CD4-positive, alpha-beta T cell (primary cell): ENCODE measurements around the gene COQ5. TPM values are rescaled to one million over a fixed set of nuclear protein-coding genes. Genes with fewer than 3 reads are reported as not detected.

Source experiments
- ATAC-seq: fragments of 200-7000 bp; cut with Tn5 transposase; one replicate; pipeline ENCODE4 v1.10.0; 2022; ENCODE audit warnings: mild to moderate bottlenecking; ENCODE audit not compliant: poor library complexity
- CTCF ChIA-PET: fragments of 350-600 bp; sonication (Branson Sonifier 250); formaldehyde crosslinking; loops from one replicate; lab custom pipeline; 2021; ENCODE audit warnings: antibody characterized with exemption, inconsistent platforms; lab: Charles Lee
- POLR2A ChIA-PET: fragments of 350-600 bp; sonication (Branson Sonifier 250); formaldehyde crosslinking; loops from one replicate; lab custom pipeline; 2021; ENCODE audit warnings: antibody characterized with exemption, inconsistent platforms; lab: Charles Lee
- DNase-seq, 14 experiments: peaks; one replicate each; pipeline ENCODE4 v3.0.0-alpha.2; 2013 to 2020; ENCODE audit warnings: mixed read lengths in 2 of 14
- H3K27ac ChIP-seq, 2 donors: one replicate each; pipeline versions ENCODE4 v1.5.1 to v1.7.0; 2013; ENCODE audit warnings: low read length in 2 of 2, low read depth in 1 of 2, mild to moderate bottlenecking in 1 of 2
- H3K27me3 ChIP-seq, 2 experiments: 1 replicate in 1 of 2; 2 replicates in 1 of 2; pipeline versions ENCODE4 v1.6.1 to v1.7.0; 2013; ENCODE audit warnings: low read length in 2 of 2, control low read depth in 1 of 2, mild to moderate bottlenecking in 1 of 2, moderate library complexity in 1 of 2; ENCODE audit not compliant: insufficient read depth in 2 of 2, control insufficient read depth in 1 of 2
- H3K36me3 ChIP-seq: one replicate; pipeline ENCODE4 v1.6.1; 2013; ENCODE audit warnings: low read length, control low read depth; ENCODE audit not compliant: insufficient read depth
- H3K4me1 ChIP-seq: one replicate; pipeline ENCODE4 v1.6.1; 2013; ENCODE audit warnings: low read length, control low read depth; ENCODE audit not compliant: insufficient read depth
- H3K4me3 ChIP-seq: one replicate; pipeline ENCODE4 v1.5.1; 2013; ENCODE audit warnings: mild to moderate bottlenecking, low read length, moderate library complexity
- H3K9me3 ChIP-seq, 2 experiments: 1 replicate in 1 of 2; 2 replicates in 1 of 2; pipeline versions ENCODE4 v1.6.1 to v1.7.0; 2013; ENCODE audit warnings: low read length in 2 of 2, mild to moderate bottlenecking in 2 of 2, control low read depth in 1 of 2, moderate library complexity in 1 of 2; ENCODE audit not compliant: control insufficient read depth in 1 of 2, insufficient read depth in 1 of 2
- H3K27ac Mint-ChIP-seq: one replicate; pipeline ENCODE4 v1.8.0; 2020; ENCODE audit warnings: mixed read lengths
- H3K27me3 Mint-ChIP-seq: one replicate; pipeline ENCODE4 v1.8.0; 2021; ENCODE audit warnings: mixed read lengths
- H3K36me3 Mint-ChIP-seq: one replicate; pipeline ENCODE4 v1.8.0; 2021; ENCODE audit warnings: low read depth, mixed read lengths
- H3K4me1 Mint-ChIP-seq: one replicate; pipeline ENCODE4 v1.8.0; 2021; ENCODE audit warnings: low read depth, mixed read lengths
- H3K4me3 Mint-ChIP-seq: one replicate; pipeline ENCODE4 v1.8.0; 2020; ENCODE audit warnings: mild to moderate bottlenecking, mixed read lengths
- H3K9me3 Mint-ChIP-seq: one replicate; pipeline ENCODE4 v1.8.0; 2020; ENCODE audit warnings: mixed read lengths
- CTCF ChIP-seq: fragments of 200-600 bp; IDR thresholded peaks from one replicate; pipeline ENCODE4 v1.8.0; 2022; ENCODE audit warnings: antibody characterized with exemption, mild to moderate bottlenecking
- intact Hi-C, 2 experiments: fragments of 100-400 bp; cut with DNase I in 1 of 2; cut with micrococcal nuclease in 1 of 2; formaldehyde crosslinking; loops; one replicate each; pipeline versions ENCODE4 v1.15.1 to v1.9.0; 2023 to 2025; cut with DNase I, micrococcal nuclease
- total RNA-seq, 174 experiments: library from RNA in 2 of 174; stranded (reverse) in 2 of 174; gene quantifications; one replicate each; pipeline ENCODE4 v1.2.3 and lab custom pipeline; 2021 to 2026

Gene COQ5
- total RNA-seq, 2 experiments from 2014 or later: 6.9 to 7.1 TPM

DNA sequence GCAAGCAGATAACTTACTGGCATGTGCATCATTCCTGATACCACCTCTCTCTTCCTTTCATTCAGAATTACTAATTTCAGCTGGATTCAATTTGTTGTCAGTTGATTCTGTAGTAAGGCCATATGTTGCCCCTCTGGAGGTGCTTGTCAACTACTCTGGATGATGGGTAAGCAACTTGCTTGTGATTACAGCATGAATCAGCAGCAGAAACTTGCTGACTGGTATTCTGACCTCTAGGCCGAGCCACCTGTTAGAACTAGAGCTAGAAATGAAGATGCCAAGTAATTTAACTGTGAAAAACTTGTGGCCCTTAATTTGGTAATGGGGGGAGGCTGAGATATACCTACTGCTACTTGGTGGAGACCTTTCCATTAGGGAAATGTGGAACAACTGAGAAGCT lies 10.3 kb upstream of the COQ5 start:
- Mint-ChIP-seq H3K4me1 (peaks cover 75% of the 10 kb centered on the region), H3K36me3 (peaks cover 79% of the 10 kb centered on the region)
- no peak overlapping the region for H3K27ac ChIP-seq

DNA sequence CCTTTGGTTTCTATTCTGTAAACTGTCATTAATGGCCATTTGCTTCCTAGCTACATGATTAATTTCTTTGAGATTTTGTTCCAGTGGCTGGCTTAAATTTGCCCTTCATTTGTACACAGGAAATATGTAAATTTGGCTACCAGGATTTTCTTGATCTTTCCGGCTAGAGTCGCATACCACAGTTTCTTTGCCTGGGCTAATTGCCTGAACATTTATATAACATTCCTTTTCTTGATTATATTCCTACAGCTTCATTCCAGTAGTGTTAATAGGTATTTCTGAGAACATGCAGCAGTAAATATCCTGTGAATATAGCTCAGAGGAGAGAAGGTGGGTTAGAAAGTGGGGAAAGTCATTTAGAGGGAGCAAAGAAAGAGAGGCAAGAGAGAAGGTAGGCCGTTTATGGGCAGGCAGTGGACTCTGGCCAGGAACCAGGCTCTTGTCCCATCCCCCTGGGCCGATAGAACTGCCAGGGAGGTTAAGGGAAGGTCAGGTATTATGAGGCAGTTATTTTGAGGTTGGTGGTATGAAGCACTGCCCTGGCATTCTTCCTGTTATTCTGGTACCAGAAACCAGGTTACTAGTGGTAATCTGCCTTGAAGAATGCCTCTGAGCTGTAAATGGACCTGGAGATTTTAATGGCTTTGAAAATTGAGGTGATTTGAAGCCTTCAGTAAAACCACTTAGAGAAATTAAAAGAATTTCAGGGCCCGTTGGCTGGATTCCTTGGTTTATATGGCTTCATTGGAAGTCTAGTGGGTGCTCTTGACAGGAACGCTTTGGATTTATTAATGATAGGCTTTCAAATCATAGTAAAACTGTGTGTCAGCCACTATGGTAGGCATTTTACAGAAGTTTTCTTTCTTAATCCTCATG lies 9.6 kb upstream of the COQ5 start:
- Mint-ChIP-seq H3K9me3 (no peaks in the 10 kb centered on the region), H3K4me3 (peak overlapping the region; percentile 91), H3K27me3 (no peaks in the 10 kb centered on the region), H3K27ac (peak overlapping the region; percentile 91), H3K36me3 (peaks cover 81% of the 10 kb centered on the region), H3K4me1 (peaks cover 74% of the 10 kb centered on the region)
- DNase-seq (peak in 1 of 14 experiments; percentile 26), ATAC-seq (no peak)
- TF ChIP-seq CTCF: no peak
- ChIA-PET POLR2A (interaction anchor here (0.7 to 1.6 kb wide), 6 partner anchors 9 to 246 kb away, joined by 3 to 7 read pairs (median 4); partner anchors contain the start of genes COQ5, DYNLL1 and POP5), CTCF (interaction anchor here (0.9 kb wide), 1 partner anchor 42 kb away, joined by 4 read pairs; no protein-coding TSS in a partner anchor)
- H3K9me3 ChIP-seq: no peaks in the 10 kb centered on the region
- H3K4me3 ChIP-seq: peak overlapping the region; percentile 33
- no peaks in the 10 kb centered on the region for H3K27me3 ChIP-seq
- intact Hi-C loops: loop anchor here (5.0 kb wide), 2 partner anchors 44 to 149 kb away; partner anchors contain the start of genes MLEC (in 1 of the 2) and POP5 (in 1 of the 2)
- H3K4me1 ChIP-seq: peaks cover 71% of the 10 kb centered on the region
- H3K27ac ChIP-seq: peak overlapping the region in 1 of 2 donors; percentile 29
- H3K36me3 ChIP-seq: peaks cover 18% of the 10 kb centered on the region

More for the DNA sequence above, 10.3 kb upstream of the COQ5 start:
- TF ChIP-seq CTCF: no peak
- Mint-ChIP-seq H3K27ac (peak overlapping the region; percentile 91), H3K4me3 (peak overlapping the region; percentile 91), H3K9me3 (no peaks in the 10 kb centered on the region), H3K27me3 (no peaks in the 10 kb centered on the region)
- Histone ChIP-seq H3K4me1 (peaks cover 73% of the 10 kb centered on the region), H3K9me3 (no peaks in the 10 kb centered on the region), H3K36me3 (peaks cover 24% of the 10 kb centered on the region), H3K4me3 (no peak overlapping the region), H3K27me3 (no peaks in the 10 kb centered on the region)
- intact Hi-C loops: loop anchor here (5.0 kb wide), 2 partner anchors 43 to 148 kb away; partner anchors contain the start of genes MLEC (in 1 of the 2) and POP5 (in 1 of the 2)
- ATAC-seq (no peak), DNase-seq (no peak)
- ChIA-PET CTCF (no interaction called here), POLR2A (interaction anchor here (0.7 to 2.0 kb wide), 7 partner anchors 10 to 247 kb away, joined by 3 to 7 read pairs (median 4); partner anchors contain the start of genes COQ5 and DYNLL1)

DNA sequence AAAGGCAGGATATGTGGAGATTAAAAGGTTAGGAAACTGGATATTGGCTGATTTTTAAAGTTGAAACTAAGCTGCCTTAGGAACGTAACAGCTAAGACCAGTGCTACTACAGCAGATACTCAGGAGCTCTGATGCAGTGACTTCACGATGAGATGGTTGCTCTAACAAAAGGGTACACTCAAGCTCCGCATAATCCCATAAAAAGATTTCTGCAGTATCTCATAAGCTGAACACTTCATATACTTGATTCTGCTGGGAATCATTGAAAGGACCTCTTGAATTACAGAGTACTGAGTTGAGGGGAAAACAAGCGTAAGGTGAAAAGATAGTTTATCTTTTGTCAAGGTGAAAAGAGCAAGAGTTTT lies 8.9 kb upstream of the COQ5 start:
- Histone ChIP-seq H3K36me3 (peaks cover 16% of the 10 kb centered on the region), H3K9me3 (no peaks in the 10 kb centered on the region), H3K27ac (peak overlapping the region in 1 of 2 donors; percentile 10), H3K4me1 (peaks cover 74% of the 10 kb centered on the region), H3K27me3 (no peaks in the 10 kb centered on the region), H3K4me3 (peak overlapping the region; percentile 3)
- POLR2A ChIA-PET: interaction anchor here (1.3 to 2.4 kb wide), 4 partner anchors 9 to 70 kb away, joined by 4 to 9 read pairs (median 6); partner anchors contain the start of genes COQ5, DYNLL1 and POP5
- ATAC-seq: no peak
- peaks cover 79% of the 10 kb centered on the region for H3K36me3 Mint-ChIP-seq
- no peaks in the 10 kb centered on the region for H3K27me3 Mint-ChIP-seq
- DNase-seq: no peak
- peak overlapping the region; percentile 91 for H3K4me3 Mint-ChIP-seq
- intact Hi-C loops: loop anchor here (5.0 kb wide), 2 partner anchors 44 to 149 kb away; partner anchors contain the start of genes MLEC (in 1 of the 2) and POP5 (in 1 of the 2)
- no peaks in the 10 kb centered on the region for H3K9me3 Mint-ChIP-seq
- TF ChIP-seq CTCF: no peak
- H3K4me1 Mint-ChIP-seq: peaks cover 74% of the 10 kb centered on the region
- H3K27ac Mint-ChIP-seq: peak overlapping the region; percentile 91
- CTCF ChIA-PET: interaction anchor here (0.9 kb wide), 1 partner anchor 42 kb away, joined by 4 read pairs; no protein-coding TSS in a partner anchor
